Stomach smooth muscle (tissue), 2 donors: ENCODE measurements around the gene DPYSL3.

Experiments used
- H3K27ac ChIP-seq: one replicate; pipeline ENCODE4 v1.7.0; 2013; ENCODE audit warnings: mild to moderate bottlenecking, low read length, inconsistent platforms
- H3K27me3 ChIP-seq, 2 donors: one replicate each; pipeline ENCODE4 v1.7.0; 2013; ENCODE audit warnings: low read length in 2 of 2; ENCODE audit not compliant: insufficient read depth in 2 of 2, control insufficient read depth in 1 of 2
- H3K36me3 ChIP-seq, 2 donors: one replicate each; pipeline ENCODE4 v1.7.0; 2013; ENCODE audit warnings: low read length in 2 of 2; ENCODE audit not compliant: control insufficient read depth in 2 of 2, insufficient read depth in 2 of 2
- H3K4me1 ChIP-seq: one replicate; pipeline ENCODE4 v1.7.0; 2013; ENCODE audit warnings: low read length; ENCODE audit not compliant: control insufficient read depth, insufficient read depth
- H3K4me3 ChIP-seq, 2 donors: one replicate each; pipeline ENCODE4 v1.7.0; 2013; ENCODE audit warnings: low read length in 2 of 2
- H3K9ac ChIP-seq, 2 donors: one replicate each; pipeline ENCODE4 v1.7.0; 2013; ENCODE audit warnings: low read length in 2 of 2, mild to moderate bottlenecking in 1 of 2
- H3K9me3 ChIP-seq, 2 donors: one replicate each; pipeline ENCODE4 v1.7.0; 2013; ENCODE audit warnings: low read length in 2 of 2; ENCODE audit not compliant: control insufficient read depth in 2 of 2
- donor health status: healthy.
- donor health status: Pancreatic carcinoma.

Gene DPYSL3

DNA sequence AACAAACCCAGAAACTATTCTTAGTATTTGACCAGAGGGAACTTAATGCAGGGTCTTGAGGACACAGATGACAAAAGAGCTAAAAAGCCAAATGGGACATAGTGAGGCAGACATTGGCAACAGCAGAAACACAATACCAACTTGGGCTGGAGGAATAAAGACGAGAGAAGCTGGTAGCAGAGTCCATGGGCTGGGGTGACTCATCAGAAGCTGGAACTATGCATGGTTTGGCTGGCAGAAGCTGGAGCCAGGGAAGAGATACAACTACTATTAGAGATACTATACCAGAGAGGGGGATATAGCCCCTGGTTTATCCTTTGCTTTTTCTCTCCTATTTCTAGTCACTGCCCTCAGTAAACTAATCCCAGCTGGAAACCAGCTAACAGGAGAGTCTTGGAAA is 29.2 kb upstream of the DPYSL3 start:
- H3K9me3 ChIP-seq: no peaks in the 10 kb centered on the region
- H3K4me3 ChIP-seq: no peak overlapping the region
- H3K36me3 ChIP-seq: no peaks in the 10 kb centered on the region
- no peak overlapping the region for H3K9ac ChIP-seq
- no peak overlapping the region for H3K27ac ChIP-seq
- H3K4me1 ChIP-seq: no peaks in the 10 kb centered on the region
- H3K27me3 ChIP-seq: no peaks in the 10 kb centered on the region

DNA sequence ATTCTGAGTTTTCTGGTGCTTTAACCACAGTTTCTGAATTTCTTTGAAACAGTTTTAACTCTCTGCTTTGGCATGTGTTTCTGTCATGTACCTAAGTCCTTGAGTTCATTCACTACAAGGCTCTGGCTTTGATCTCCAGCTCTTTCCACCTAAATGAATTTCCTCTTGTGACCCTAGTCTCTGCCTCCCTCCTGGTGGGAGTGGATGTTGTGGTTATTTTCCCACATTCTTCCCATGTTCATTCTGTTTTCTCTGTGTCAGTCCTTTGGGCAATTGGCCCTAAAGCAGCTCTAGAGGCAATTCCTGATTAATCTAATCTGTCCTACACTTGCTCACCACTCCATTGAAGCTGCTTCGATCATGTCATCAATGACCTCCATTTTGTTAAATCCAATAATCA is 28.4 kb upstream of the DPYSL3 start:
- H3K4me1 ChIP-seq: no peaks in the 10 kb centered on the region
- H3K36me3 ChIP-seq: no peaks in the 10 kb centered on the region
- no peaks in the 10 kb centered on the region for H3K9me3 ChIP-seq
- no peak overlapping the region for H3K4me3 ChIP-seq
- no peak overlapping the region for H3K27ac ChIP-seq
- no peaks in the 10 kb centered on the region for H3K27me3 ChIP-seq
- no peak overlapping the region for H3K9ac ChIP-seq

- Histone ChIP-seq H3K27ac (no peak overlapping the region), H3K27me3 (no peaks in the 10 kb centered on the region), H3K4me3 (no peak overlapping the region), H3K9ac (no peak overlapping the region), H3K9me3 (no peaks in the 10 kb centered on the region), H3K36me3 (no peaks in the 10 kb centered on the region), H3K4me1 (no peaks in the 10 kb centered on the region)
These were observed 24.5 kb upstream of the DPYSL3 start for GRCh38 chr5:147534172-147534951.

GRCh38 chr5:147532156-147532555 is 22.3 kb upstream of the DPYSL3 start:
- H3K9ac ChIP-seq: no peak overlapping the region
- no peaks in the 10 kb centered on the region for H3K9me3 ChIP-seq
- H3K27ac ChIP-seq: no peak overlapping the region
- no peaks in the 10 kb centered on the region for H3K36me3 ChIP-seq
- no peaks in the 10 kb centered on the region for H3K4me1 ChIP-seq
- H3K27me3 ChIP-seq: no peaks in the 10 kb centered on the region
- H3K4me3 ChIP-seq: no peak overlapping the region

DNA sequence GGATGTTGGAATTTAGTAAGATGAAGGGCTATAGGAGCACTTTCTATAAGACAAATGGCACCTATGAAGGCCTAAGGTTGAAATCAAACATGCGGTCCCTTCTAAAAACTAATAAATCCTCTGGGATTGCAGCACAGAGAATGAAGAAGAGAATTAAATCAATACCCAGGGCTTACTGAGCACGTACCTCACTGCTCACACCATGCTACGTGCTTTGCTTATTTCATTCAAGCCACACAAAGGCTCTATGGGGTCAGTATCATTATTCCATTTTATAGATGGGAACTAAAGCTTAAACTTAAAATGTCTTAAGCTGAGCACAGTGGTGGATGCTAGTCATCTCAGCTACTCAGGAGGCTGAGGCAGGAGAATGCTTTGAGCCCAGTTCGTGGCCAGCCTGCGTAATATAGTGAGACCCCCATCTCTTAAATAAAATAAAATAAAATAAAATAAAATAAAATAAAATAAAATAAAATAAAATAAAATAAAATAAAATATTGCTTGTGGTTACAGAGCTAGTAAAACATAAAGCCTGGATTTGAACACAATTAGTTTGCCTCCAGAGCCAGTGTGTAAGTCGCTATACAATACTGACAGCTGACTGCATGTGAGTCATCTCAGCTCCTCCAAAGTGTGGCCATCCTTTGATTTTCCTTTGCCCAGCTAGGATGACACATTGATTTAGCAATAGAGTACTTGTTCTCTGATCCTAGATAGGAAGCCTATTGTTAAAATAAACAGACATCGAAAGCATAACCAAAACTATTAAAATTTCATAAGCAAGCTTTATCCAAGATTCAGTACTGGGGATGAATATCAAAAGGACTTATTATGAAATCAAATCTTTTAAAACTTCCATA is 20.9 kb upstream of the DPYSL3 start:
- Histone ChIP-seq H3K4me1 (no peaks in the 10 kb centered on the region), H3K36me3 (no peaks in the 10 kb centered on the region), H3K9ac (no peak overlapping the region), H3K27me3 (no peaks in the 10 kb centered on the region), H3K4me3 (no peak overlapping the region), H3K27ac (no peak overlapping the region), H3K9me3 (no peaks in the 10 kb centered on the region)

- H3K4me1 ChIP-seq: no peaks in the 10 kb centered on the region
- no peaks in the 10 kb centered on the region for H3K36me3 ChIP-seq
- H3K27ac ChIP-seq: no peak overlapping the region
- H3K4me3 ChIP-seq: no peak overlapping the region
- H3K27me3 ChIP-seq: no peaks in the 10 kb centered on the region
- H3K9ac ChIP-seq: no peak overlapping the region
- H3K9me3 ChIP-seq: no peaks in the 10 kb centered on the region
These were observed 13.2 kb upstream of the DPYSL3 start for GRCh38 chr5:147523069-147523468.

DNA sequence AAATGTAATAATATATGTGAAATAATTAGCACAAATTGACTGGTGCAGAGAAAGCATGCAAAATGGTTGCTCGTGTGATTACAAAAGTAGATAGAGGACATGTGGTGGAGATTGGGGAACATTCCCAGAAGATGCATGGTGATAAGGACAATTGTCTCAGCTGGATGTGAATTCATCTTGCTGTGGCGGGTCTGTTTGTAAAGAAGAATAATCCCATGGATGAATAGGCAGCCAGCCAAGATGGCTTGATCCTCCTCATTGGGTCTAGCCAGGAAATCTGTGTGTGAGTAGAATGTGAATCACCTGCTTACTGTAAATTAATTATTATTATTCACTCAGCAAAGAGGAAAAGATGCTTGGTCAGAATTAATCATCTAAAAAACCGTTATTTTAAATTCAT is 12.6 kb upstream of the DPYSL3 start:
- Histone ChIP-seq H3K36me3 (no peaks in the 10 kb centered on the region), H3K9me3 (no peaks in the 10 kb centered on the region), H3K4me3 (no peak overlapping the region), H3K4me1 (no peaks in the 10 kb centered on the region), H3K27ac (no peak overlapping the region), H3K9ac (no peak overlapping the region), H3K27me3 (no peaks in the 10 kb centered on the region)

GRCh38 chr5:147520450-147520849 is 10.6 kb upstream of the DPYSL3 start:
- H3K27ac ChIP-seq: no peak overlapping the region
- H3K9me3 ChIP-seq: no peaks in the 10 kb centered on the region
- no peaks in the 10 kb centered on the region for H3K27me3 ChIP-seq
- H3K36me3 ChIP-seq: no peaks in the 10 kb centered on the region
- H3K9ac ChIP-seq: no peak overlapping the region
- H3K4me3 ChIP-seq: no peak overlapping the region
- no peaks in the 10 kb centered on the region for H3K4me1 ChIP-seq

- no peaks in the 10 kb centered on the region for H3K27me3 ChIP-seq
- H3K4me1 ChIP-seq: no peaks in the 10 kb centered on the region
- no peak overlapping the region for H3K9ac ChIP-seq
- no peaks in the 10 kb centered on the region for H3K9me3 ChIP-seq
- H3K4me3 ChIP-seq: no peak overlapping the region
- H3K27ac ChIP-seq: no peak overlapping the region
- no peaks in the 10 kb centered on the region for H3K36me3 ChIP-seq
These were observed 9.5 kb upstream of the DPYSL3 start for GRCh38 chr5:147519380-147519779.

- no peak overlapping the region for H3K27ac ChIP-seq
- H3K4me3 ChIP-seq: no peak overlapping the region
- no peaks in the 10 kb centered on the region for H3K4me1 ChIP-seq
- H3K27me3 ChIP-seq: no peaks in the 10 kb centered on the region
- no peak overlapping the region for H3K9ac ChIP-seq
- H3K36me3 ChIP-seq: no peaks in the 10 kb centered on the region
- no peaks in the 10 kb centered on the region for H3K9me3 ChIP-seq
These were observed 7.5 kb upstream of the DPYSL3 start for GRCh38 chr5:147517383-147517782.

DNA sequence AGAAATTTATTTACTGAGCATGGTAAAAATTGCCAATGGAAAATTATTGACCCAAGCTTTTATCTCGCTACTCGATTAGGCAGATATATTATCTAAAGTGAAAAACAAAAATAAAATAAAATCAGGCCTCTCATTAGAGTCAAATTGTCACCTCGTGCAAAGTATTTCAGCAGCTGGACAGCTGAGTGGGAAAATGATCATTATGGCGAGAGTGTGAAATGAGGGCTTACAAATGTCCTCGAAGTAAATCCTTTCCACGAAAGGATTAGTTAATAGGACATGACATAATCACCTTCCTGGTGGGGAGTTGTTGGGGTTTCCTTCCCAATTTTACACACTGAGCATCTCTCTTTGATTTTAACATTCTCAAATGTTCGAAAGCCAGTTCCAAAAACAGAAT is 5.4 kb upstream of the DPYSL3 start:
- Histone ChIP-seq H3K27ac (no peak overlapping the region), H3K9me3 (no peaks in the 10 kb centered on the region), H3K4me3 (no peak overlapping the region), H3K4me1 (peaks cover 5% of the 10 kb centered on the region), H3K27me3 (no peaks in the 10 kb centered on the region), H3K36me3 (no peaks in the 10 kb centered on the region), H3K9ac (no peak overlapping the region)
